Stimulated activated CD4-positive, alpha-beta T cell treated with anti-CD3 and anti-CD28 coated beads, Interleukin-15, amount 100 ng/mL, for 48 hours (primary cell): ENCODE results near the gene IFTAP.

Experiments
- DNase-seq, 2 donors: peaks; one replicate each; pipeline ENCODE4 v3.0.0-alpha.2; 2020; ENCODE audit warnings: low read depth in 2 of 2

Gene IFTAP

GRCh38 chr11:36598051-36598450, 3.7 kb downstream of the IFTAP start, which contains the start of gene RAG2:
TSS of gene RAG2 (minus strand) at chr11:36598236. CDS start at chr11:36594168, 4,068 bp downstream.
- no peak for DNase-seq

- no peak for DNase-seq
Measured at GRCh38 chr11:36600180-36600579, 5.9 kb downstream of the IFTAP start.

GRCh38 chr11:36601155-36601554, 6.9 kb downstream of the IFTAP start:
- DNase-seq: no peak

GRCh38 chr11:36602135-36602534, 7.8 kb downstream of the IFTAP start:
- no peak for DNase-seq

- DNase-seq: no peak
Measured at GRCh38 chr11:36605221-36606216, 11.2 kb downstream of the IFTAP start.

- no peak for DNase-seq
Measured at GRCh38 chr11:36608491-36609199, 14.3 kb downstream of the IFTAP start.

GRCh38 chr11:36609383-36609782, 15.1 kb downstream of the IFTAP start:
- no peak for DNase-seq

- no peak for DNase-seq
Measured at GRCh38 chr11:36615826-36616225, 21.5 kb downstream of the IFTAP start.

- DNase-seq: no peak
Measured at GRCh38 chr11:36617543-36618362, 23.5 kb downstream of the IFTAP start.

- DNase-seq: no peak
Measured at GRCh38 chr11:36618363-36619047, 24.2 kb downstream of the IFTAP start.

GRCh38 chr11:36619502-36619901, 25.2 kb downstream of the IFTAP start:
- DNase-seq: no peak

- DNase-seq: no peak
Measured at GRCh38 chr11:36620246-36620645, 25.9 kb downstream of the IFTAP start.

- DNase-seq: no peak
Measured at GRCh38 chr11:36622431-36623136, 28.3 kb downstream of the IFTAP start.

GRCh38 chr11:36623494-36623893, 29.2 kb downstream of the IFTAP start:
- DNase-seq: no peak

- DNase-seq: no peak
Measured at GRCh38 chr11:36627006-36627405, 32.7 kb downstream of the IFTAP start.

- no peak for DNase-seq
Measured at GRCh38 chr11:36627471-36627870, 33.2 kb downstream of the IFTAP start.

GRCh38 chr11:36628141-36628540, 33.8 kb downstream of the IFTAP start:
- no peak for DNase-seq

GRCh38 chr11:36628765-36629244, 34.5 kb downstream of the IFTAP start:
- no peak for DNase-seq

- no peak for DNase-seq
Measured at GRCh38 chr11:36631774-36632173, 37.5 kb downstream of the IFTAP start.

- no peak for DNase-seq
Measured at GRCh38 chr11:36635066-36635862, 41.0 kb downstream of the IFTAP start.
